GM12874 (cell line): Measurements from ENCODE around the gene KSR1.

Experiments used
- CTCF ChIP-seq: IDR thresholded peaks from 2 replicates; pipeline ENCODE4 v1.5.1; 2011; ENCODE audit warnings: low read depth, mild to moderate bottlenecking, control low read depth, low read length, moderate library complexity; ENCODE audit not compliant: insufficient read depth

Gene KSR1

GRCh38 chr17:27564463-27564862, 108.2 kb downstream of the KSR1 start:
- TF ChIP-seq CTCF, result no peak

- TF ChIP-seq CTCF, result no peak
Observed at GRCh38 chr17:27565874-27566670, 109.8 kb downstream of the KSR1 start.

- no peak for TF ChIP-seq CTCF
Observed at GRCh38 chr17:27566671-27567562, 110.7 kb downstream of the KSR1 start.

GRCh38 chr17:27567563-27567859, 111.3 kb downstream of the KSR1 start:
- no peak for TF ChIP-seq CTCF

- no peak for TF ChIP-seq CTCF
Observed at GRCh38 chr17:27568216-27568615, 112.0 kb downstream of the KSR1 start.

GRCh38 chr17:27568811-27569210, 112.6 kb downstream of the KSR1 start:
- no peak for TF ChIP-seq CTCF

- peak; percentile 79 for TF ChIP-seq CTCF
Observed at GRCh38 chr17:27569257-27569722, 113.0 kb downstream of the KSR1 start.
